Activated T-helper 17 cell treated with anti-CD3 and anti-CD28 coated beads, Interleukin-2, amount 50 U/mL, for 72 hours (primary cell): Measurements from ENCODE around the gene NDST4. TPM values are rescaled to one million over a fixed set of nuclear protein-coding genes. Genes with fewer than 3 reads are reported as not detected.
"Not testable (repeated sequence)": the region's sequence is repeated elsewhere in the genome, so short reads cannot be mapped to it uniquely, and the experiment has no call there.

Experiments
- ATAC-seq: fragments of 150-1000 bp; cut with Tn5 transposase; replicated peaks from 2 replicates; pipeline ENCODE4 v1.10.0; 2021; ENCODE audit warnings: mild to moderate bottlenecking, moderate library complexity
- H3K27ac Mint-ChIP-seq: one replicate; pipeline ENCODE4 v1.8.0; 2022; ENCODE audit warnings: mixed read lengths
- H3K27me3 Mint-ChIP-seq: one replicate; pipeline ENCODE4 v1.8.0; 2022; ENCODE audit warnings: mixed read lengths
- H3K36me3 Mint-ChIP-seq: one replicate; pipeline ENCODE4 v1.8.0; 2022; ENCODE audit warnings: low read depth, mild to moderate bottlenecking, mixed read lengths
- H3K4me1 Mint-ChIP-seq: one replicate; pipeline ENCODE4 v1.8.0; 2022; ENCODE audit warnings: mixed read lengths
- H3K4me3 Mint-ChIP-seq: one replicate; pipeline ENCODE4 v1.8.0; 2022; ENCODE audit warnings: mild to moderate bottlenecking, mixed read lengths
- H3K9me3 Mint-ChIP-seq: one replicate; pipeline ENCODE4 v1.8.0; 2022; ENCODE audit warnings: mixed read lengths
- total RNA-seq, 2 donors: library from RNA; stranded (reverse); gene quantifications; one replicate each; pipeline ENCODE4 v1.2.3, GENCODE V29; 2022

Gene NDST4
- total RNA-seq, 2 donors from 2014 or later, result not detected

- Mint-ChIP-seq H3K4me3 (no peak overlapping the region), H3K27me3 (no peaks in the 10 kb centered on the region), H3K36me3 (no peaks in the 10 kb centered on the region), H3K27ac (no peak overlapping the region), H3K9me3 (peaks cover 7% of the 10 kb centered on the region), H3K4me1 (no peaks in the 10 kb centered on the region)
- ATAC-seq, result no peak
These were observed 127.3 kb downstream of the NDST4 start for GRCh38 chr4:114986133-114986532.

DNA sequence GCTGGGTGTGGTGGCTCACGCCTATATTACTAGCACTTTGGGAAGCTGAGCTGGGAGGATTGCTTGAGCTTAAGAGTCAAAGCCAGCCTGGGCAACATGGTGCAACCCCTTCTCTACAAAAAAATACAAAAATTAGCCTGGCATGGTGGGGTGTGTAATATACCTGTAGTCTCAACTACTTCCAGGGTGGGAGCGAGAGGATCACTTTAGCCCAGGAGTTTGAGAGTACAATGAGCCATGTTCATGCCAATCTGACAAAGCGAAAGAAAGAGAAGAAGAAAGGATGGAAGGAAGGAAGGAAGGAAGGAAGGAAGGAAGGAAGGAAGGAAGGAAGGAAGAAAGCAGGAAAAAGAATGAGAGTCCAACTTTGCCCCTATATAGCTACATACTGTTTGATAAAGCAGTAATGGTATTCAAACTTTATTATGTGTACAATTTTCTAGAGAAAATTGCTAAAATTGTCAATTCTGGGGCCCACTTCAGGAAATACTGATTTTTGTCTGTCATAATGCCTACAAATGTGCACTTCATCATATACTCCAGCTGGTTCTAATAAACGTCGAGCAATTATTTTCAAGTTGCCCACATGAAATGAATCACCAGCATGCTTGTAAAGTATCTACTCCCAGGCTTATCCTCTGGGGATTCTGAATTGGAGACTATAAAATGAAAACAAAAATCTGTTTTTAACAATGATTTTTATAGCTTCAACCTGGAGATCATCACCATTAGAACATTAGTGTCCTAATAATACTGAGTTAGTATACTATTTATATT is 132.3 kb downstream of the NDST4 start:
- Mint-ChIP-seq H3K4me3 (no peak overlapping the region), H3K27me3 (no peaks in the 10 kb centered on the region), H3K4me1 (no peaks in the 10 kb centered on the region), H3K9me3 (peaks cover 7% of the 10 kb centered on the region), H3K27ac (no peak overlapping the region), H3K36me3 (no peaks in the 10 kb centered on the region)
- ATAC-seq, result no peak

- not testable (repeated sequence) for ATAC-seq, H3K4me3 Mint-ChIP-seq, H3K36me3 Mint-ChIP-seq, H3K27ac Mint-ChIP-seq, H3K4me1 Mint-ChIP-seq, H3K9me3 Mint-ChIP-seq, H3K27me3 Mint-ChIP-seq
These were observed 133.0 kb downstream of the NDST4 start for GRCh38 chr4:114980399-114980798.

GRCh38 chr4:114976901-114977300 is 136.5 kb downstream of the NDST4 start:
- Mint-ChIP-seq H3K27me3 (no peaks in the 10 kb centered on the region), H3K27ac (no peak overlapping the region), H3K4me1 (no peaks in the 10 kb centered on the region), H3K4me3 (no peak overlapping the region), H3K36me3 (no peaks in the 10 kb centered on the region), H3K9me3 (peaks cover under 1% of the 10 kb centered on the region)
- no peak for ATAC-seq

GRCh38 chr4:114964026-114964425 is 149.4 kb downstream of the NDST4 start:
- no peaks in the 10 kb centered on the region for H3K4me1 Mint-ChIP-seq
- no peaks in the 10 kb centered on the region for H3K27me3 Mint-ChIP-seq
- H3K9me3 Mint-ChIP-seq, result no peaks in the 10 kb centered on the region
- no peaks in the 10 kb centered on the region for H3K36me3 Mint-ChIP-seq
- H3K27ac Mint-ChIP-seq, result no peak overlapping the region
- no peak for ATAC-seq
- H3K4me3 Mint-ChIP-seq, result no peak overlapping the region

DNA sequence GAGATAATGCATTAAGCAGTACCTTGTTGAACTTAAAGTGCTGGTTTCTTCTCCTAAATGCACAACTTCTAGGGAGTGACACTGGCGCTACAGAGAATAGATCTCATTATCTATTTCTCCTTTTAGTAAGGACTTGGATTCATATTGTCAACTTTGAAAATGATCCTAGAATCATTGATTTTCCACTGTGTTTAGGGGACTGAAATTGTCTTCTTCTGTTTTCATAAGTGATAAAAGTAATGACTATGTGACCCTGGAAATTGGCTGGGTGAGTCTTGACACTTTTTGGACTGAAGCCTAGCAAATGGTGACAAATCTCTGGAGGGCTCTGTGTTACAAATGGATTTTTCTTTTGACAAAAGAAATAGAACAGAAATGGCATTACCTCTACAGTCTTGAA is 167.8 kb downstream of the NDST4 start:
- Mint-ChIP-seq H3K9me3 (no peaks in the 10 kb centered on the region), H3K4me3 (no peak overlapping the region), H3K4me1 (no peaks in the 10 kb centered on the region), H3K27me3 (no peaks in the 10 kb centered on the region), H3K36me3 (no peaks in the 10 kb centered on the region), H3K27ac (no peak overlapping the region)
- no peak for ATAC-seq

GRCh38 chr4:114941503-114941902 is 171.9 kb downstream of the NDST4 start:
- H3K4me3 Mint-ChIP-seq, result no peak overlapping the region
- ATAC-seq, result no peak
- H3K27ac Mint-ChIP-seq, result no peak overlapping the region
- H3K36me3 Mint-ChIP-seq, result no peaks in the 10 kb centered on the region
- no peaks in the 10 kb centered on the region for H3K9me3 Mint-ChIP-seq
- no peaks in the 10 kb centered on the region for H3K4me1 Mint-ChIP-seq
- H3K27me3 Mint-ChIP-seq, result no peaks in the 10 kb centered on the region

GRCh38 chr4:114927881-114928280 is 185.5 kb downstream of the NDST4 start:
- Mint-ChIP-seq H3K9me3 (peaks cover 5% of the 10 kb centered on the region), H3K4me1 (no peaks in the 10 kb centered on the region), H3K4me3 (no peak overlapping the region), H3K27ac (no peak overlapping the region), H3K27me3 (no peaks in the 10 kb centered on the region), H3K36me3 (no peaks in the 10 kb centered on the region)
- no peak for ATAC-seq

GRCh38 chr4:114926583-114926982 is 186.8 kb downstream of the NDST4 start:
- Mint-ChIP-seq H3K27ac (no peak overlapping the region), H3K9me3 (peaks cover 5% of the 10 kb centered on the region), H3K27me3 (no peaks in the 10 kb centered on the region), H3K4me1 (no peaks in the 10 kb centered on the region), H3K4me3 (no peak overlapping the region), H3K36me3 (no peaks in the 10 kb centered on the region)
- no peak for ATAC-seq

DNA sequence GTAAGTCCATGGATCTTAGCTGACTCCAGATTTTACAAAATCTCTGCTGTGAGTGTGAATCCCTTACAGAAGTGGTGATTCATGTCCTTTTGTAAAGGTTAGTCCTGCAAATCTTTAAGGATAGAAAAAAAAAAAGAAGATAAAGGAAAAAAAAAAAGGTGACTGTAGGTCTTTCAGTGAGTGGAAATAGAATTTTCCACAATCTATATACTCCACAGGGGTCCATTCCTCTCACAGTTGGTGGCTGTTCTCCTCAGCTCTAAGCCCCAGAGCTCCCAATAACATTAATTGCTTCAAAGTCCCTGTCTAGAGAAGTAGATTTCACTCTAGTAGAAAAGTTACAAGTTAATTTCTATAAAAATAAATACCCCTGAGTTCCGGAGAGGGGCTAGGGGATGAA is 189.1 kb downstream of the NDST4 start:
- Mint-ChIP-seq H3K4me1 (no peaks in the 10 kb centered on the region), H3K36me3 (no peaks in the 10 kb centered on the region), H3K9me3 (peaks cover 3% of the 10 kb centered on the region), H3K27ac (no peak overlapping the region), H3K27me3 (no peaks in the 10 kb centered on the region), H3K4me3 (no peak overlapping the region)
- no peak for ATAC-seq

- H3K9me3 Mint-ChIP-seq, result no peaks in the 10 kb centered on the region
- no peak overlapping the region for H3K4me3 Mint-ChIP-seq
- H3K4me1 Mint-ChIP-seq, result no peaks in the 10 kb centered on the region
- H3K27ac Mint-ChIP-seq, result no peak overlapping the region
- no peaks in the 10 kb centered on the region for H3K27me3 Mint-ChIP-seq
- ATAC-seq, result no peak
- no peaks in the 10 kb centered on the region for H3K36me3 Mint-ChIP-seq
These were observed 190.9 kb downstream of the NDST4 start for GRCh38 chr4:114922592-114922933.

DNA sequence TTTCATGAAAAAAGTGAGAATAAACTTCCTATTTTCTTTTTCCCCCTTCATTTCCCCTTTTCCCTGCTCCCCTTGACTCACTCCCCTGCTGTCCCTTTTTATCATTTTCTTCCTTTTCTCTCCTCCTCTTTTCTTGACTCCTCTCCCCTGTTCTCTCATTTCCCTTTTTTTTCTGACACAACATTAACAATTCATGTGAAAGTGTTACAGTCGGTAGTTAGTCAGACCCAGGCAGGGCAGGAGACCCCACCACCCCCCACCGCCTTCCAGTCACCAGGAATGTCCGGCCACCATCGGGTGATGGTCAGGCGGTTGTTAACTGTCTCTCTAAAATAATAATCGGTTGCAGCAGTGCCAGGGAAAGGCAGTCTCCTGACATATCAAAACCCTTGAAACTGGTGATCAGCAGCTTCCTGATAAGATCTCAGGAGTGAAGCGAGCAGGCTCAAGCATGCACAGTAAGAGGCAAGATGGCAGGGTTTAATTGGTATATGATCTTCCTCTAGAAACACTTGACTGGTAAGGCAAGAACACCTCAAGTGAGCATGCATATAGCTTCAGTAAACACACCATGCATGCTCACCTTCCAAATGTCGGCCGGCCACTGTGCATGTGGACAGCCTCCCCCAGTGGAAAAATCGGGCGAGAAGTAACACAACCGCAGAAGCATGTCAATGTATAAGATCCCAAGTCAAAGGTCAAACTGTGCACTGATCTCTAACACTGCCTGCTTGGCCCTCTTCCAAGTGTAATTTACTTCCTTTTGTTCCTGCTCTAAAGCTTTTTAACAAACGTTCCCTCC is 191.4 kb downstream of the NDST4 start:
- ATAC-seq, result no peak
- Mint-ChIP-seq H3K27me3 (no peaks in the 10 kb centered on the region), H3K4me1 (no peaks in the 10 kb centered on the region)

GRCh38 chr4:114921191-114921590 is 192.2 kb downstream of the NDST4 start:
- H3K9me3 Mint-ChIP-seq, result no peaks in the 10 kb centered on the region
- no peaks in the 10 kb centered on the region for H3K4me1 Mint-ChIP-seq
- no peak overlapping the region for H3K4me3 Mint-ChIP-seq
- no peaks in the 10 kb centered on the region for H3K27me3 Mint-ChIP-seq
- no peak for ATAC-seq
- H3K36me3 Mint-ChIP-seq, result no peaks in the 10 kb centered on the region
- H3K27ac Mint-ChIP-seq, result no peak overlapping the region

More for the DNA sequence above, 191.4 kb downstream of the NDST4 start:
- H3K36me3 Mint-ChIP-seq, result no peaks in the 10 kb centered on the region
- no peak overlapping the region for H3K4me3 Mint-ChIP-seq
- no peak overlapping the region for H3K27ac Mint-ChIP-seq
- no peaks in the 10 kb centered on the region for H3K9me3 Mint-ChIP-seq

- Mint-ChIP-seq H3K4me1 (no peaks in the 10 kb centered on the region), H3K4me3 (no peak overlapping the region), H3K27ac (no peak overlapping the region), H3K9me3 (no peaks in the 10 kb centered on the region), H3K36me3 (no peaks in the 10 kb centered on the region), H3K27me3 (peaks cover 3% of the 10 kb centered on the region)
- ATAC-seq, result no peak
These were observed 202.3 kb downstream of the NDST4 start for GRCh38 chr4:114911111-114911510.

DNA sequence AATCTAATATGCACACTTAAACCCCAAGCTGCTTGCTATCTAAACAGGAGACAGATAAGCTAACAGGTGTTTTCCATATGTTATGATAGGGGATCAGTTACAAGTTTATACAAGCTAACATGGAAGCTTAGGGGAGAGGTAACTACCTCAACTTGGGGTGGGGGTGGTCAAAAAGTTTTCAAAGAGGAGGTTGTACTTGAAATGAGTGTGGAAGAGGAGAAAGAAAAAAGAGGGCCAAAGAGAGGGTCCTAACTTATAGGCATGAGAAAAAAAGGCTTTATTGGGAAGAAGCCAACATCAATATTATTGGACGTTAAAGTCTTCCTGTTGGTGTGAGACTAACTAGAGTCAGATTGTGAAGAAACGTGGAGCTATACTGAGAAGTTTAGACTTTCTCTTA is 205.9 kb downstream of the NDST4 start:
- no peak overlapping the region for H3K27ac Mint-ChIP-seq
- no peaks in the 10 kb centered on the region for H3K4me1 Mint-ChIP-seq
- ATAC-seq, result no peak
- no peaks in the 10 kb centered on the region for H3K9me3 Mint-ChIP-seq
- no peak overlapping the region for H3K4me3 Mint-ChIP-seq
- H3K27me3 Mint-ChIP-seq, result no peaks in the 10 kb centered on the region
- H3K36me3 Mint-ChIP-seq, result no peaks in the 10 kb centered on the region
